NCI-H524 treated with DMSO at 0.1 percent for 48 hours (cell line): Measurements from ENCODE around the gene ZDHHC11.

Experiments
- DNase-seq: peaks from one replicate; lab custom pipeline; 2025; lab: John Stamatoyannopoulos, UW

The ZDHHC11 gene

GRCh38 chr5:746258-746761, 104.5 kb downstream of the ZDHHC11 start:
- no peak for DNase-seq
